LNCaP clone FGC (cell line): ENCODE data around the gene B3GAT3.
A peak's percentile ranks its signal among the peaks of the same experiment; 100 is the strongest.
"Not testable (repeated sequence)": the region's sequence is repeated elsewhere in the genome, so short reads cannot be mapped to it uniquely, and the experiment has no call there.

ENCODE experiments used
- DNase-seq: peaks from one replicate; pipeline ENCODE4 v3.0.0-alpha.2; 2011; ENCODE audit warnings: low read depth
- H3K4me3 ChIP-seq: 2 replicates; pipeline ENCODE4 v1.5.1; 2011; ENCODE audit warnings: mild to moderate bottlenecking, low read depth, low read length, control low read depth
- CTCF ChIP-seq: IDR thresholded peaks from 2 replicates; pipeline ENCODE4 v1.5.1; 2012; ENCODE audit warnings: mild to moderate bottlenecking; ENCODE audit not compliant: control insufficient read depth, insufficient read depth; ENCODE audit errors: extremely low read depth

B3GAT3 gene

GRCh38 chr11:62574363-62575071 lies 47.3 kb downstream of the B3GAT3 start:
- TF ChIP-seq CTCF = no peak
- peak overlapping the region; percentile 82 for H3K4me3 ChIP-seq
- no peak for DNase-seq

- DNase-seq = peak; percentile 99
- TF ChIP-seq CTCF = no peak
- H3K4me3 ChIP-seq = peak within 1 kb of the TSS; percentile 82
Measured at GRCh38 chr11:62573592-62574362, 48.0 kb downstream of the B3GAT3 start, which contains the start of gene EEF1G. Gene EEF1G, minus strand, starts transcription at chr11:62573891. Its CDS starts 49 bp downstream, at chr11:62573842.

GRCh38 chr11:62573006-62573591 lies 48.7 kb downstream of the B3GAT3 start:
- no peak for TF ChIP-seq CTCF
- H3K4me3 ChIP-seq = peak overlapping the region; percentile 82
- DNase-seq = no peak

- DNase-seq = no peak
- no peak for TF ChIP-seq CTCF
- H3K4me3 ChIP-seq = peak overlapping the region; percentile 82
Measured at GRCh38 chr11:62572431-62572830, 49.4 kb downstream of the B3GAT3 start.

GRCh38 chr11:62571493-62571892 lies 50.3 kb downstream of the B3GAT3 start:
- DNase-seq, H3K4me3 ChIP-seq: not testable (repeated sequence)

GRCh38 chr11:62570903-62571302 lies 50.9 kb downstream of the B3GAT3 start:
- not testable (repeated sequence) for H3K4me3 ChIP-seq, DNase-seq

- no peak for TF ChIP-seq CTCF
- no peak for DNase-seq
- H3K4me3 ChIP-seq = no peak overlapping the region
Measured at GRCh38 chr11:62569611-62570010, 52.2 kb downstream of the B3GAT3 start.
